HCT116 (cell line): ENCODE measurements around the gene CIC. TPM values are rescaled to one million over a fixed set of nuclear protein-coding genes. Genes with fewer than 3 reads are reported as not detected.

Experiments
- ATAC-seq: fragments of 200-7000 bp; cut with Tn5 transposase; 2 replicates; pipeline ENCODE4 v1.9.1; 2020; ENCODE audit warnings: mild to moderate bottlenecking, moderate library complexity
- BruUV-seq: library from RNA; stranded (reverse); fragments of 400-500 nt; replicated peaks from 2 replicates; lab custom pipeline; 2021; lab: Mats Ljungman, UMichigan
- CTCF ChIA-PET: fragments of 300-600 bp; sonication (Branson Sonifier 250); formaldehyde crosslinking; loops from one replicate; lab custom pipeline; 2021; ENCODE audit warnings: antibody characterized with exemption; lab: Charles Lee
- POLR2A ChIA-PET: fragments of 300-600, 350-600 bp; sonication (Branson Sonifier 250); formaldehyde crosslinking; loops from one replicate; lab custom pipeline; 2021; ENCODE audit warnings: antibody characterized with exemption; lab: Charles Lee
- RAD21 ChIA-PET, 2 experiments: fragments of 300-600 bp; sonication (Branson Sonifier 250); formaldehyde crosslinking; loops; one replicate each; lab custom pipeline; 2023; ENCODE audit warnings: low total read pairs in 2 of 2; ENCODE audit not compliant: uncharacterized antibody in 2 of 2, unreplicated experiment in 2 of 2, low non-redundant PET in 1 of 2; lab: Charles Lee
- DNase-seq: peaks from one replicate; pipeline ENCODE4 v3.0.0-alpha.2; 2010; ENCODE audit warnings: low read depth, low spot score
- H2AFZ ChIP-seq: fragments of 200-600 bp; shearing (Covaris generic), sonication (generic); 2 replicates; pipeline ENCODE4 v1.6.1; 2017; ENCODE audit warnings: low read depth, mixed run types, mixed read lengths, antibody characterized with exemption, low read length; ENCODE audit not compliant: poor library complexity, severe bottlenecking
- H3K27ac ChIP-seq: 2 replicates; pipeline ENCODE4 v1.5.1; 2012; ENCODE audit warnings: low read depth, low read length
- H3K27me3 ChIP-seq: fragments of 200-600 bp; sonication (generic); 2 replicates; pipeline ENCODE4 v1.6.1; 2016; ENCODE audit warnings: mixed run types, low read length, mixed read lengths; ENCODE audit not compliant: insufficient read depth
- H3K36me3 ChIP-seq, 2 experiments: fragments of 200-500 bp in 1 of 2; fragments of 200-600 bp in 1 of 2; sonication (Bioruptor generic) in 1 of 2; sonication (generic) in 1 of 2; 2 replicates each; pipeline versions ENCODE4 v1.5.1 to v1.6.1; 2014 to 2016; ENCODE audit warnings: low read length in 2 of 2, inconsistent platforms in 1 of 2, mixed read lengths in 1 of 2, mixed run types in 1 of 2; ENCODE audit not compliant: insufficient read depth in 2 of 2, control insufficient read depth in 1 of 2
- H3K4me1 ChIP-seq, 2 experiments: fragments of 200-600 bp in 1 of 2; sonication (generic) in 1 of 2; 2 replicates each; pipeline versions ENCODE4 v1.5.1 to v1.6.1; 2012 to 2017; ENCODE audit warnings: low read length in 2 of 2, inconsistent platforms in 1 of 2, mild to moderate bottlenecking in 1 of 2, mixed read lengths in 1 of 2, mixed run types in 1 of 2, moderate library complexity in 1 of 2; ENCODE audit not compliant: insufficient read depth in 2 of 2, control insufficient read depth in 1 of 2
- H3K4me2 ChIP-seq: fragments of 200-600 bp; sonication (generic); 2 replicates; pipeline ENCODE4 v1.6.1; 2017; ENCODE audit warnings: mixed run types, low read length, mixed read lengths
- H3K4me3 ChIP-seq, 2 experiments: fragments of 200-600 bp in 1 of 2; sonication (generic) in 1 of 2; replicated peaks in 1 of 2; 2 replicates each; pipeline ENCODE4 v1.5.1; 2011 to 2016; ENCODE audit warnings: low read length in 2 of 2, control low read depth in 1 of 2, low read depth in 1 of 2, mild to moderate bottlenecking in 1 of 2, mixed read lengths in 1 of 2, mixed run types in 1 of 2
- H3K79me2 ChIP-seq: fragments of 200-600 bp; sonication (generic); 2 replicates; pipeline ENCODE4 v1.6.1; 2017; ENCODE audit warnings: mild to moderate bottlenecking, mixed run types, low read length, moderate library complexity, mixed read lengths; ENCODE audit not compliant: insufficient read depth
- H3K9ac ChIP-seq: fragments of 200-600 bp; sonication (generic); 2 replicates; pipeline ENCODE4 v1.6.1; 2016; ENCODE audit warnings: low read length, mixed read lengths
- H3K9me2 ChIP-seq: fragments of 200-600 bp; sonication (generic), shearing (Covaris generic); 2 replicates; pipeline ENCODE4 v1.6.1; 2017; ENCODE audit warnings: mixed run types, mild to moderate bottlenecking, moderate library complexity; ENCODE audit not compliant: insufficient read depth
- H3K9me3 ChIP-seq, 2 experiments: fragments of 200-500 bp in 1 of 2; fragments of 200-600 bp in 1 of 2; sonication (Bioruptor generic) in 1 of 2; sonication (generic) in 1 of 2; 2 replicates each; pipeline ENCODE4 v1.6.1; 2014 to 2017; ENCODE audit warnings: low read length in 2 of 2, mixed read lengths in 2 of 2, inconsistent platforms in 1 of 2, low read depth in 1 of 2, mild to moderate bottlenecking in 1 of 2, mixed run types in 1 of 2, moderate library complexity in 1 of 2; ENCODE audit not compliant: control insufficient read depth in 1 of 2, insufficient read depth in 1 of 2
- H4K20me1 ChIP-seq: fragments of 200-600 bp; sonication (generic), shearing (Covaris generic); 2 replicates; pipeline ENCODE4 v1.6.1; 2017; ENCODE audit warnings: mixed run types, mild to moderate bottlenecking, moderate library complexity; ENCODE audit not compliant: insufficient read depth
- CBX3 ChIP-seq: IDR thresholded peaks from 2 replicates; pipeline ENCODE4 v1.6.1; 2012; ENCODE audit warnings: low read depth
- EGR1 ChIP-seq: IDR thresholded peaks from 2 replicates; pipeline ENCODE4 v1.6.1; 2012; ENCODE audit warnings: low read depth
- FOSL1 ChIP-seq: IDR thresholded peaks from 2 replicates; pipeline ENCODE4 v1.6.1; 2012; ENCODE audit warnings: low read depth
- POLR2A ChIP-seq: IDR thresholded peaks from 2 replicates; pipeline ENCODE4 v1.7.0; 2011; ENCODE audit warnings: borderline replicate concordance; ENCODE audit not compliant: insufficient read depth, insufficient read length; ENCODE audit errors: extremely low read depth
- RAD21 ChIP-seq: IDR thresholded peaks from 2 replicates; pipeline ENCODE4 v1.6.1; 2012; ENCODE audit warnings: low read depth, mild to moderate bottlenecking
- SIN3A ChIP-seq: IDR thresholded peaks from 2 replicates; pipeline ENCODE4 v1.6.1; 2012; ENCODE audit warnings: low read depth
- SP1 ChIP-seq: IDR thresholded peaks from 2 replicates; pipeline ENCODE4 v1.6.1; 2012; ENCODE audit warnings: low read depth
- YY1 ChIP-seq: IDR thresholded peaks from 2 replicates; pipeline ENCODE4 v1.6.1; 2011; ENCODE audit warnings: low read length, low read depth, moderate library complexity, mild to moderate bottlenecking; ENCODE audit not compliant: insufficient replicate concordance; ENCODE audit errors: extremely low read depth
- intact Hi-C: fragments of 100-400 bp; cut with micrococcal nuclease; formaldehyde crosslinking; loops from 2 replicates; pipeline ENCODE4 v1.10.0; 2022
- total RNA-seq: library from RNA; stranded (reverse); gene quantifications from one replicate; pipeline ENCODE4 v1.2.1, GENCODE V29; 2021; ENCODE audit not compliant: unreplicated experiment
- TF ChIP-seq, protein P1 (sequence below): IDR thresholded peaks from 2 replicates; pipeline ENCODE4 v1.6.1; 2012

Gene CIC
- total RNA-seq, 1 experiment from 2014 or later = 52.0 TPM

GRCh38 chr19:42281827-42282762, 13.0 kb downstream of the CIC start:
- Histone ChIP-seq H3K9ac (peak overlapping the region; percentile 86), H3K27ac (peak overlapping the region; percentile 94), H3K9me3 (no peaks in the 10 kb centered on the region), H3K27me3 (no peaks in the 10 kb centered on the region), H4K20me1 (no peaks in the 10 kb centered on the region), H2AFZ (no peak overlapping the region), H3K36me3 (0 out of 4 replicates have a peak, but pooled peaks cover 0 to 3% of the 10 kb centered on the region in 2 experiments), H3K4me1 (peaks cover 49 to 79% of the 10 kb centered on the region in 2 experiments), H3K4me3 (peak overlapping the region; percentile 70 to 72), H3K79me2 (peaks cover 18% of the 10 kb centered on the region; the same call in 1 of the 2 replicates), H3K9me2 (no peaks in the 10 kb centered on the region), H3K4me2 (peak overlapping the region; percentile 97)
- POLR2A ChIA-PET = interaction anchor here (0.9 to 1.3 kb wide), 4 partner anchors 12 to 323 kb away, joined by 3 to 5 read pairs (median 4); partner anchors contain the start of genes GSK3A and RABAC1
- CTCF ChIA-PET = interaction anchor here (0.6 to 4.8 kb wide), 4 partner anchors 26 to 120 kb away, joined by 3 to 63 read pairs (median 10); partner anchors contain the start of gene GSK3A
- no peak for ATAC-seq
- DNase-seq = no peak
- no TSS peak for BruUV-seq
- intact Hi-C loops = loop anchor here (2.0 kb wide), 1 partner anchor 39 kb away; the partner anchor contains the start of gene GSK3A
- TF ChIP-seq CBX3 (no peak), SP1 (0 out of 2 replicates have a peak, but pooled peaks have one; percentile 27), SIN3A (no peak)
- RAD21 ChIA-PET = interaction anchor here (0.6 to 1.3 kb wide), 3 partner anchors 20 to 39 kb away, joined by 3 to 7 read pairs (median 4); partner anchors contain the start of genes GSK3A (in 1 of the 2) and PAFAH1B3 (in 1 of the 2)

GRCh38 chr19:42282819-42283187, 13.8 kb downstream of the CIC start:
- peaks cover 46 to 75% of the 10 kb centered on the region in 2 experiments for H3K4me1 ChIP-seq
- ATAC-seq (no peak), DNase-seq (no peak)
- H3K9ac ChIP-seq = peak overlapping the region; percentile 86
- ChIA-PET POLR2A (interaction anchor here (1.1 kb wide), 1 partner anchor 40 kb away, joined by 4 read pairs; no protein-coding TSS in a partner anchor), CTCF (interaction anchor here (4.8 kb wide), 1 partner anchor 37 kb away, joined by 63 read pairs; no protein-coding TSS in a partner anchor), RAD21 (interaction anchor here in 1 of 2 experiments (0.6 kb wide), 1 partner anchor 37 kb away, joined by 7 read pairs; no protein-coding TSS in a partner anchor)
- no TSS peak for BruUV-seq
- no peaks in the 10 kb centered on the region for H4K20me1 ChIP-seq
- H3K4me2 ChIP-seq = peak overlapping the region; percentile 97
- intact Hi-C loops = no loop called here
- no peak overlapping the region for H2AFZ ChIP-seq
- no peak for TF ChIP-seq RAD21
- TF ChIP-seq, protein P1, sequence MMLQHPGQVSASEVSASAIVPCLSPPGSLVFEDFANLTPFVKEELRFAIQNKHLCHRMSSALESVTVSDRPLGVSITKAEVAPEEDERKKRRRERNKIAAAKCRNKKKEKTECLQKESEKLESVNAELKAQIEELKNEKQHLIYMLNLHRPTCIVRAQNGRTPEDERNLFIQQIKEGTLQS = no peak
- TF ChIP-seq EGR1 = no peak
- TF ChIP-seq POLR2A = no peak
- no peak for TF ChIP-seq YY1
- TF ChIP-seq FOSL1 = no peak
- no peaks in the 10 kb centered on the region for H3K27me3 ChIP-seq
- H3K9me2 ChIP-seq = no peaks in the 10 kb centered on the region
- H3K9me3 ChIP-seq = no peaks in the 10 kb centered on the region
- peak overlapping the region; percentile 94 for H3K27ac ChIP-seq
- H3K36me3 ChIP-seq = peaks cover 4 to 9% of the 10 kb centered on the region in 2 experiments; a peak in 2 of 4 replicates
- peak overlapping the region in 1 of 2 experiments; percentile 59; a peak in 3 of 4 replicates for H3K4me3 ChIP-seq
- peaks cover 18% of the 10 kb centered on the region; the same call in 1 of the 2 replicates for H3K79me2 ChIP-seq
